NT2/D1 (cell line): Measurements from ENCODE around the gene TEAD1.

Experiments
- DNase-seq: peaks from one replicate; pipeline ENCODE4 v3.0.0-alpha.2; 2011; ENCODE audit warnings: low read depth, low spot score
- H3K27me3 ChIP-seq: 2 replicates; pipeline ENCODE4 v1.6.0; 2011; ENCODE audit warnings: mild to moderate bottlenecking; ENCODE audit not compliant: insufficient read length, insufficient read depth
- H3K36me3 ChIP-seq: 2 replicates; pipeline ENCODE4 v1.6.1; 2011; ENCODE audit warnings: mild to moderate bottlenecking, low read length, mixed read lengths; ENCODE audit not compliant: insufficient read depth, insufficient read length
- H3K4me1 ChIP-seq: 2 replicates; pipeline ENCODE4 v1.5.1; 2011; ENCODE audit not compliant: insufficient read depth, insufficient read length
- H3K4me3 ChIP-seq: 2 replicates; pipeline ENCODE4 v1.5.1; 2011; ENCODE audit warnings: low read depth; ENCODE audit not compliant: insufficient read length
- H3K9ac ChIP-seq: 2 replicates; pipeline ENCODE4 v1.6.0; 2011; ENCODE audit warnings: low read depth; ENCODE audit not compliant: insufficient read length
- H3K9me3 ChIP-seq: 2 replicates; pipeline ENCODE4 v1.5.1; 2011; ENCODE audit warnings: mild to moderate bottlenecking, low read length; ENCODE audit not compliant: insufficient read depth
- SUZ12 ChIP-seq: IDR thresholded peaks from 2 replicates; pipeline ENCODE4 v1.6.1; 2011; ENCODE audit not compliant: insufficient read length, insufficient read depth; ENCODE audit errors: extremely low read depth
- YY1 ChIP-seq: IDR thresholded peaks from 2 replicates; pipeline ENCODE4 v1.6.1; 2011; ENCODE audit not compliant: insufficient read length, insufficient read depth
- ZNF274 ChIP-seq: IDR thresholded peaks from 2 replicates; pipeline ENCODE4 v1.6.1; 2011; ENCODE audit warnings: mild to moderate bottlenecking, low read depth, low read length

Gene TEAD1

GRCh38 chr11:12808519-12808918 lies 134.3 kb downstream of the TEAD1 start:
- Histone ChIP-seq H3K4me3 (no peak overlapping the region), H3K9me3 (no peaks in the 10 kb centered on the region), H3K9ac (no peak overlapping the region), H3K36me3 (peaks cover 9% of the 10 kb centered on the region), H3K27me3 (no peaks in the 10 kb centered on the region), H3K4me1 (no peaks in the 10 kb centered on the region)
- no peak for DNase-seq
- TF ChIP-seq YY1 (no peak), SUZ12 (no peak), ZNF274 (no peak)

DNA sequence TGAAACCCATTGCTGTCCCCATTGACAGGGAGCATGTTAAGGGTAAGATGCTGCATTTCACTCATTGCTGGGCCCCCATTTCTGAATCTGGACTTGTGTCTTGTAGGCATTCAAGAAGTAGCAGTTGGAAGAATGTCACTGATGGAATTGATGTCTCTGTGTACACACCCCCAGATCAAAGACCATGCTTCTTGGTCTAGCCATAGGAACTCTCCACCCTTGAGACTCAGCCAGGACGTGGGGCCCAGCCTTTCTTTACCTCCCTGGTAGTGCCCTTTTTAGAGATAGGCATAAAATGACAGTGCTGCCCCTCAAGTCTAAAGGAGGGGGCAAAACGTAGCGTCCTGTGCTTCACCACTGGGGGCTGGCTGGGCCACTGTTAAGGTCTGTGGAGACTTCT lies 135.1 kb downstream of the TEAD1 start:
- H3K9ac ChIP-seq = no peak overlapping the region
- peaks cover 9% of the 10 kb centered on the region for H3K36me3 ChIP-seq
- TF ChIP-seq YY1 = no peak
- TF ChIP-seq SUZ12 = no peak
- no peak for TF ChIP-seq ZNF274
- H3K4me3 ChIP-seq = no peak overlapping the region
- no peaks in the 10 kb centered on the region for H3K9me3 ChIP-seq
- H3K4me1 ChIP-seq = no peaks in the 10 kb centered on the region
- DNase-seq = no peak
- H3K27me3 ChIP-seq = no peaks in the 10 kb centered on the region

- no peak overlapping the region for H3K9ac ChIP-seq
- peaks cover 9% of the 10 kb centered on the region for H3K36me3 ChIP-seq
- H3K9me3 ChIP-seq = no peaks in the 10 kb centered on the region
- no peaks in the 10 kb centered on the region for H3K27me3 ChIP-seq
- DNase-seq = no peak
- peaks cover 4% of the 10 kb centered on the region for H3K4me1 ChIP-seq
- no peak overlapping the region for H3K4me3 ChIP-seq
- no peak for TF ChIP-seq SUZ12
- no peak for TF ChIP-seq ZNF274
- TF ChIP-seq YY1 = no peak
Observed at GRCh38 chr11:12809864-12810567, 135.8 kb downstream of the TEAD1 start.

GRCh38 chr11:12810568-12810894 lies 136.3 kb downstream of the TEAD1 start:
- peaks cover 9% of the 10 kb centered on the region for H3K36me3 ChIP-seq
- DNase-seq = no peak

GRCh38 chr11:12811861-12812260 lies 137.6 kb downstream of the TEAD1 start:
- Histone ChIP-seq H3K9me3 (no peaks in the 10 kb centered on the region), H3K9ac (no peak overlapping the region), H3K27me3 (no peaks in the 10 kb centered on the region), H3K4me3 (no peak overlapping the region), H3K4me1 (peaks cover 5% of the 10 kb centered on the region), H3K36me3 (peaks cover 5% of the 10 kb centered on the region)
- DNase-seq = no peak
- TF ChIP-seq SUZ12 = no peak
- no peak for TF ChIP-seq ZNF274
- no peak for TF ChIP-seq YY1

More at GRCh38 chr11:12810568-12810894, 136.3 kb downstream of the TEAD1 start:
- no peaks in the 10 kb centered on the region for H3K27me3 ChIP-seq
- H3K9ac ChIP-seq = no peak overlapping the region
- H3K4me1 ChIP-seq = peaks cover 4% of the 10 kb centered on the region
- no peak overlapping the region for H3K4me3 ChIP-seq
- no peaks in the 10 kb centered on the region for H3K9me3 ChIP-seq
- no peak for TF ChIP-seq ZNF274
- no peak for TF ChIP-seq SUZ12

DNA sequence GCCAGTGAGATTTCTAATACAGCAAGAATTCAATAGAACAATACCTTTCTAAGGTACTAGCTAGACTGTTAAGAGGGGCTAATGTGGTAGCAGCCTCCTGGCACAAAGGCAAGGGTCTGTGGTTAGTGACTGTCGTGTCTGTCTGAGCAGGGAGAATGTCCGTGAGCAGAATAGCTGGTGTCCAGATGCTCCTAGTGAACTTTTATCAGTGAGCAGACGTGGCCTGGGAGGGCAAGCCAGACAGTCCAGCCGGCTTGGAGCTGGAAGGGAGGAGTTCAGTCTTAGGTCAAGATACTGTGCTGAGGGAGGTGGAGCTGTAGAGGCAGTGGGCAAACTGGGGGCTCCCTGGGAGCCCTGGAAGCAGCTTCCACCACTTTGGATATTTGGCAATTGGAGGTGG lies 138.6 kb downstream of the TEAD1 start:
- Histone ChIP-seq H3K27me3 (no peaks in the 10 kb centered on the region), H3K9me3 (no peaks in the 10 kb centered on the region), H3K4me3 (no peak overlapping the region), H3K36me3 (peaks cover 6% of the 10 kb centered on the region), H3K9ac (no peak overlapping the region), H3K4me1 (peaks cover 5% of the 10 kb centered on the region)
- DNase-seq = no peak
- no peak for TF ChIP-seq ZNF274

DNA sequence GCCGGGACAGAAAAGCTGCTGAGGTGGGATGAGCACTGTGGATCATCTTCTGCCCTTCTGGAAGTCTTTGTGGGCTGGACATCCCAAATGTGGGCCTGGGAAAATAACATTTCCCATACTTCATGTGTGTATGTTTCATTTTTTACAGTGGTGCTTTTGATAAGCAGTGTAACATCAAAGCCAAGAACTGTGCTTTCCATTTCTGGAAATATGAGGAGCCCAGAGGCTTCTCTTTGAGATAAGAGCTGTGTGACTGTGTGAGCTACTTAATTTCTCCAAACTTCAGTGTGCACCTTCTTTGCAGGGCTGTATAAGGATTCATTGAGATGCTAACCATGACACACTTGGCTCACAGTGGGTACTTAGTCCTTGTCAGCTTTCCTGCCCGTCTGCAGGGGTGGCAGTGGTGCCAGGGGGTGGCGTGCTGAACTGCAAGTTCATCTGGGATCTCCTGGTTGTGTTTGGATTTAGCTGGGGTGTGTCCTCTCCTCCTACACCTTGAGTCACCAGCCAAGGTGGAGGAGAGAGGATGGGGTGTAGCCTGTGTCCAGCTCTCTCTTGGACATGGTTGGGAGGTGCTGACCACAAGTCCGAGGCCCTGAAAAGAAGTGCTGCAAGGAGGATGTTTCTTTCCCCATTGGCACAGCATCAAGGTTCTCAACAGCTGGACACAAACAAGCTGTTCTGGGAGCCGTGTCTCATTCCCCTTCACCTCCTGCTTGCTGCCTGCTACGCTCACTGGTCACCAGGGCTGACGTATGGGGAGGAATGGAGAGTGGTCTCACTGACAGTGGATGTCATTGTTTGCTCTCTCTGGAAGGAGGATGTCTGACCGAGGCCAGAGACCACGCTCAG lies 139.4 kb downstream of the TEAD1 start:
- H3K4me1 ChIP-seq = peaks cover 5% of the 10 kb centered on the region
- H3K9me3 ChIP-seq = no peaks in the 10 kb centered on the region
- H3K27me3 ChIP-seq = no peaks in the 10 kb centered on the region
- TF ChIP-seq ZNF274 (no peak), YY1 (no peak), SUZ12 (no peak)
- H3K36me3 ChIP-seq = peaks cover 11% of the 10 kb centered on the region
- DNase-seq = no peak
- no peak overlapping the region for H3K9ac ChIP-seq
- H3K4me3 ChIP-seq = no peak overlapping the region

DNA sequence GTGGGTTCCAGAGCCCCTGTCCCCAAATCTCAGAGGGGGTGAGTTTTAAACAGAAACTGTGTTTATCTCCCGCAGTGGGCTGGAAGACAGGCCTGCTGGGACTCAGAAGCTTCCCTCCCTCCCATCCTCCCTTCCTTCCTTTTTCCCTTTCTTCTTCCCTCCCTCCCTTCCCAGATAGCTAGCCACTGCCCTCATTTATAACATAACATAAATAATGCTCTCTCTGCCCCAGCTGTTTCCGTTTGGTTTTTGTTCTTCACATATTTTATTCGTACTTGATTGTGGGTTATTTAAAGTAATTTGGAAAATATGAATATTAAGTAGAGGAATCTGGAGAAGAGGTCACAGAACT lies 140.9 kb downstream of the TEAD1 start:
- peaks cover 5% of the 10 kb centered on the region for H3K4me1 ChIP-seq
- H3K9ac ChIP-seq = no peak overlapping the region
- no peak overlapping the region for H3K4me3 ChIP-seq

More for the DNA sequence above, 140.9 kb downstream of the TEAD1 start:
- DNase-seq = no peak
- Histone ChIP-seq H3K27me3 (no peaks in the 10 kb centered on the region), H3K36me3 (peaks cover 7% of the 10 kb centered on the region), H3K9me3 (no peaks in the 10 kb centered on the region)
- TF ChIP-seq SUZ12 (no peak), YY1 (no peak), ZNF274 (no peak)
